ENCODE results near the gene CXXC5. TPM values are rescaled to one million over a fixed set of nuclear protein-coding genes. Genes with fewer than 3 reads are reported as not detected.

The CXXC5 gene
- total RNA-seq, 1 donor from 2014 or later = 167 TPM

DNA sequence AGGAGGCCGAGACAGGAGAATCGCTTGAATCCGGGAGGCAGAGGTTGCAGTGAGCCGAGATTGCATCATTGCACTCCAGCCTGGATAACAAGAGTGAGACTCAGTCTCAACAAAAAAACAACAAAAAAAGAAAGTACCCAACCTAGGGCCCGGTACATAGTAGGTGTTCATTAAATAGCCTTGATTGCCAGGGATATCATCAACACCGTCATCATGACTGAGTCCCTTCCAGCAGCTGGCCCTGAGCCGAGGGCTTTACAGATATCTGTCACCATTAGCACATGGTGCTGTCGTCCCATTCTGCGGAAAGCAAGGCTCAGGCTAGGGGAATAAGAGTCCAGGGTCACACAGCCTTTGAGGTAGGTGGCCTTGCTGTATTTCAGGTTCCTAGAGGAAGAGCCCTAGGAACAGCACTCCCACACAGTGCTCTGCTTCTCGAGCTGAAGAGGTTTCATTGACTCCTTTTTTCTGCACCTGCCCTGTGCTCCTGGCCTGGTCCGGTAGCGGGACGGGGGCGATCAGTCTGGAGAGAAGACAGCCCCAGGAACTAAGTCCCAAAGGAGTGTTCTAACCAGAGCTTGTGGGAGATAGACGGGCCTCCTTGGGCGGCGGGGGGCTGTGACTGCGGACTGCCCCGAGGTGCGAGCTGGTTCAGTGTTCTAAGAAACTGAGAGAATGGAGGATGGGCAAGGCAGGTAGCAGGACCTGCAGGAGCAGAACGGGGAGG, 48.2 kb downstream of the CXXC5 start:
- H3K4me3 ChIP-seq (ENCODE audit: low read depth, low read length) = no peak overlapping the region
- no peak for DNase-seq (ENCODE audit: low read depth)
- H3K36me3 ChIP-seq (ENCODE audit: control insufficient read depth, insufficient read depth, low read length) = no peaks in the 10 kb centered on the region
- H3K27me3 ChIP-seq (ENCODE audit: control insufficient read depth, insufficient read depth, low read length) = no peaks in the 10 kb centered on the region
- TF ChIP-seq, protein P1, sequence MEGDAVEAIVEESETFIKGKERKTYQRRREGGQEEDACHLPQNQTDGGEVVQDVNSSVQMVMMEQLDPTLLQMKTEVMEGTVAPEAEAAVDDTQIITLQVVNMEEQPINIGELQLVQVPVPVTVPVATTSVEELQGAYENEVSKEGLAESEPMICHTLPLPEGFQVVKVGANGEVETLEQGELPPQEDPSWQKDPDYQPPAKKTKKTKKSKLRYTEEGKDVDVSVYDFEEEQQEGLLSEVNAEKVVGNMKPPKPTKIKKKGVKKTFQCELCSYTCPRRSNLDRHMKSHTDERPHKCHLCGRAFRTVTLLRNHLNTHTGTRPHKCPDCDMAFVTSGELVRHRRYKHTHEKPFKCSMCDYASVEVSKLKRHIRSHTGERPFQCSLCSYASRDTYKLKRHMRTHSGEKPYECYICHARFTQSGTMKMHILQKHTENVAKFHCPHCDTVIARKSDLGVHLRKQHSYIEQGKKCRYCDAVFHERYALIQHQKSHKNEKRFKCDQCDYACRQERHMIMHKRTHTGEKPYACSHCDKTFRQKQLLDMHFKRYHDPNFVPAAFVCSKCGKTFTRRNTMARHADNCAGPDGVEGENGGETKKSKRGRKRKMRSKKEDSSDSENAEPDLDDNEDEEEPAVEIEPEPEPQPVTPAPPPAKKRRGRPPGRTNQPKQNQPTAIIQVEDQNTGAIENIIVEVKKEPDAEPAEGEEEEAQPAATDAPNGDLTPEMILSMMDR (IDR thresholded peaks at IDR 0.05; ENCODE audit: insufficient read depth, low read length, poor library complexity, severe bottlenecking) = no peak

DNA sequence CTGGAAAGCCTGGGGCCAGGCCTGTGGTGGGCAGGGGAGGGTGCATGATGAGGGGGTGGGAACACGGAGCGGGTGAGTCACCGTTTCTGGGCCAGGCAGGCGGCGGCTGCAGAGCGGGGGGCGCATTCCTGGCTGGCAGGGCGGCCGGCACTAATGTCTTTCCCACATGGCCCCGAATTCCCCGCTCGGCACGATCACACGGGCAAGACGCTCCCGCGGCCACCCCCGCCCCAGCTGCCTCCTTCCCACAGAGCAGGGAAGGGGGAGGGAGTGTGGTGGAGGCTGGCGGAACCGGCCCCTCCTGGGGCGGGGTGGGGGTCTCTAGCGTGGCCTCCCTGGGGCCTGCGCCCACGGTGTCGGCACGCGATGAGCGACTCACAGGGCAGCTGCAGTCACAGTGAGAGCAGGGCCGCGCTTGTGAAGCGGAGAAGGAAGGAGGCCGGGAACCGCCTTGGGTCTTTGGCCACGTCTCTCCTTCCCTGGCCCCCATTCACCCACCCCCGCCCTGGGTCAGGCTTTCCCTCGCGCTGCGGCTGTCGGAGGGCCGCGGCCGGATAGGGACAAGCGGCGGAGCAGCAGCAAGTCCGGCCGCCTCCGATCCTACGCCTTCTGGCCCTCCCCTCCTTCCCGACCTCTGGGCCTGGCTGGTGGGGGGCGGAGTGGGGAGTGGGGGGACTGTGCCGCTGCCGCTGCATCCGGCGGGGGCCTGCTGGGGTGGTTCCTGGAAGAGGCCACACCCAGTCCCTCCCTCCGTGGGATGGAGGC, 48.9 kb downstream of the CXXC5 start:
- peak; percentile 86 for DNase-seq (ENCODE audit: low read depth)
- TF ChIP-seq, protein P1 (IDR thresholded peaks at IDR 0.05; ENCODE audit: insufficient read depth, low read length, poor library complexity, severe bottlenecking) = no peak
- Histone ChIP-seq H3K27me3 (ENCODE audit: control insufficient read depth, insufficient read depth, low read length) (no peaks in the 10 kb centered on the region), H3K4me3 (ENCODE audit: low read depth, low read length) (peak overlapping the region; percentile 29), H3K36me3 (ENCODE audit: control insufficient read depth, insufficient read depth, low read length) (no peaks in the 10 kb centered on the region)

DNA sequence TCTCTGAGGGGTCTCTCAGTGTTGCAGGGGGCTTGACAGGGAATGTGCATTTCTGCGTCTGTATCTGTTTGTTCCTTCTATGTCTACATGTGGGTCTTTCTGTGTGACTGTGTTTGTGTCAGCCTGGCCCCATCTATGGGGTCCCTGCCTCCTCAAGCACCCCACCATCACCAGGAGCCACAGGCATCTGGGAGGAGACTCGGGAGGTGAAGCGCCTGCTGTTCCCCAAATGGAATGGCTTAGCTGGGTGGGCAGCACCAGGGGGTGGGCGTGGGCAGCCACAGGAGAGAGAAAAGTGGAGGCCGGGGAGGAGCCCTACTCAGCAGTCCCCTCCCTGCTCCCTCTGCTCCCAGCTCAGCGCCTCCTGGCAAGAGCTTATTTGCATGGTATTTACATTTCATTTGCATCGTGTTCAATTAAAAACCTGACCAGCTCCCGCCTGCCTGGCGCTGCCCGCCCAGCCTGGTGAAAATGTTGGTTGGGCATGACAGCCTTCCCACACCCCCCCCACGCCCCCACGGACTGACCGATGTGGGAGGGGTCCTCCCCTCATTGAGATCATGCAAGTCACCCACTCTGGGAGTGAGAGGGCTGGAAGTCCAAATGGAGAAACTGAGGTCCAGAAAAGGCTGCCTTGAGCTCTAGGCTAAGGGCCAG, 50.5 kb downstream of the CXXC5 start:
- no peaks in the 10 kb centered on the region for H3K36me3 ChIP-seq (ENCODE audit: control insufficient read depth, insufficient read depth, low read length)
- no peaks in the 10 kb centered on the region for H3K27me3 ChIP-seq (ENCODE audit: control insufficient read depth, insufficient read depth, low read length)
- DNase-seq (ENCODE audit: low read depth) = no peak
- no peak overlapping the region for H3K4me3 ChIP-seq (ENCODE audit: low read depth, low read length)
- TF ChIP-seq, protein P1 (IDR thresholded peaks at IDR 0.05; ENCODE audit: insufficient read depth, low read length, poor library complexity, severe bottlenecking) = no peak

DNA sequence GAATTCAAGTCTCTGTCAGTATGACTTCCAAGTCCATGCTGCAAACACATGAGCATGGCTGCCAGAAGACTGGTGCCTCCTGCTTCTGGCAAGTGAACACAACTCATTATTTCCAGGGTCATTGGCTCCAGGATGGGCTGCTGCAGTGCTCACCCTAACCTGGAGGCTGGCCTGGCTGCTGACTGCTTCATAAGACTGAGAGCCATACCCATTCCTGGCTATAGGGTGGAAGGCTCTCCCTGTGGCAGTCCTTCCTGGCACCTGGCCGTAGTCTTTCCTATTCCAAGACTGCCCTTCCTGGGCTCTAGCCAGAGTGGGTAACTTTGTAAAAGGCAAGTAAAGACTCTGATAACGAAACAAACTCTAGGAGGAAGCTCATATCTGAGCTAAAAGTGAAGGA, 51.2 kb downstream of the CXXC5 start:
- Histone ChIP-seq H3K4me3 (ENCODE audit: low read depth, low read length) (no peak overlapping the region), H3K36me3 (ENCODE audit: control insufficient read depth, insufficient read depth, low read length) (no peaks in the 10 kb centered on the region), H3K27me3 (ENCODE audit: control insufficient read depth, insufficient read depth, low read length) (no peaks in the 10 kb centered on the region)
- TF ChIP-seq, protein P1 (IDR thresholded peaks at IDR 0.05; ENCODE audit: insufficient read depth, low read length, poor library complexity, severe bottlenecking) = no peak
- no peak for DNase-seq (ENCODE audit: low read depth)

DNA sequence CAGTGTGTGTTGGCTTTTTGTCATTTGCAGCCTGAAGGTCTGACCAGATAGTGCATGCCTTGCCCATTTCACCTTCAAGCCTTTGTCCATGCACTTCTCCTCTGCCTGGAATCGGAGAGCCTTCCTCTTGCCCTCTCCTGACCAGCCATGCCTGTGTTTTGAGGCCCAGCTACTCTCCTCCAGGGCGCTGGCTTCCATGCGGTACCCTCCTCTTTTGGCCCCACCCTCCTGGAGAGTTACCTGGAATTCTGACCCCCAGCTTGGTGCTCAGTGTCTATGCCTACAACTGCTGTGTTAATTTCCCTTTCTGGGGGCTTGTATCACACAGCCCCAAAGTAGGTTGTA, 52.5 kb downstream of the CXXC5 start:
- Histone ChIP-seq H3K27me3 (ENCODE audit: control insufficient read depth, insufficient read depth, low read length) (no peaks in the 10 kb centered on the region), H3K36me3 (ENCODE audit: control insufficient read depth, insufficient read depth, low read length) (no peaks in the 10 kb centered on the region), H3K4me3 (ENCODE audit: low read depth, low read length) (no peak overlapping the region)
- no peak for DNase-seq (ENCODE audit: low read depth)
- TF ChIP-seq, protein P1 (IDR thresholded peaks at IDR 0.05; ENCODE audit: insufficient read depth, low read length, poor library complexity, severe bottlenecking) = no peak

Measured in kidney epithelial cell (primary cell).